HG02571 (cell line): ENCODE measurements around the gene CCL19.

Source experiments
- ATAC-seq: cut with Tn5 transposase; IDR thresholded peaks from one replicate; pipeline ENCODE4 v1.9.1; 2021; ENCODE audit warnings: mild to moderate bottlenecking, moderate library complexity; ENCODE audit not compliant: unreplicated experiment

The CCL19 gene

GRCh38 chr9:34701023-34701768 is 10.1 kb upstream of the CCL19 start:
- no peak for ATAC-seq

- no peak for ATAC-seq
These were observed 3.7 kb upstream of the CCL19 start for GRCh38 chr9:34694811-34695210.

- ATAC-seq = no peak
These were observed 2.5 kb upstream of the CCL19 start for GRCh38 chr9:34693560-34693959.

GRCh38 chr9:34691936-34692315 is 850 bp upstream of the CCL19 start:
- ATAC-seq = no peak

- no peak for ATAC-seq
These were observed 1.6 kb downstream of the CCL19 start for GRCh38 chr9:34689512-34689911.

- ATAC-seq = no peak
These were observed 2.0 kb downstream of the CCL19 start for GRCh38 chr9:34689116-34689470.

GRCh38 chr9:34688329-34689115 is 2.6 kb downstream of the CCL19 start:
- no peak for ATAC-seq

- no peak for ATAC-seq
These were observed 3.6 kb downstream of the CCL19 start for GRCh38 chr9:34687276-34688030.

- no peak for ATAC-seq
These were observed 4.3 kb downstream of the CCL19 start for GRCh38 chr9:34686732-34687131.

- no peak for ATAC-seq
These were observed 4.8 kb downstream of the CCL19 start for GRCh38 chr9:34686231-34686630.

- ATAC-seq = no peak
These were observed 5.5 kb downstream of the CCL19 start for GRCh38 chr9:34685591-34685990.

GRCh38 chr9:34684816-34685215 is 6.3 kb downstream of the CCL19 start:
- no peak for ATAC-seq

GRCh38 chr9:34684145-34684544 is 6.9 kb downstream of the CCL19 start:
- ATAC-seq = no peak

GRCh38 chr9:34675869-34676268 is 15.2 kb downstream of the CCL19 start:
- no peak for ATAC-seq

GRCh38 chr9:34675048-34675714 is 15.9 kb downstream of the CCL19 start:
- ATAC-seq = no peak

- no peak for ATAC-seq
These were observed 16.6 kb downstream of the CCL19 start for GRCh38 chr9:34674440-34674839.

GRCh38 chr9:34671307-34671706 is 19.8 kb downstream of the CCL19 start:
- no peak for ATAC-seq

- ATAC-seq = no peak
These were observed 21.1 kb downstream of the CCL19 start for GRCh38 chr9:34669809-34670562.

- ATAC-seq = peak; percentile 64
These were observed 25.5 kb downstream of the CCL19 start for GRCh38 chr9:34665381-34666250.

GRCh38 chr9:34665067-34665380 is 26.1 kb downstream of the CCL19 start:
- no peak for ATAC-seq
